ENCODE results near the gene CELF4.

CELF4 gene

DNA sequence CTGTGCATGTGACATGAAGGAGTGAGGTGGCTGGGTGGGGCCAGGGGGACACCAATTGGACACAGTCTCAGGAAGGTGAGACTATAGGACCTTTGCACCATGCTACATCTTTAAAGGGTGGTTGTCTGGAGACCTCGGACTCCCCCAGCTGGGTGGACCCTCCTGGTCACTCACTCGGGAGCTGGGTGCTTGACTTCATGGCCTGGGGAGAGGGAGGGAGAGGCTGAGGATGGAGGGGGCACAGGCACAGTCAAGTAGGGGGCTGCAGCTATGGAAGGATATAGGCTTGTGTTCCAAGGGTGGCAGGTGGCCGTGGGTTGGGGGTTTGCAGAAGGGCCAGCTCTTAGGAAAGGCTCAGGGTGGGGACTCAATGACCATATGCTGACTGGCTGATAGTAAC is 7.1 kb upstream of the CELF4 start:
- DNase-seq = no peak

DNA sequence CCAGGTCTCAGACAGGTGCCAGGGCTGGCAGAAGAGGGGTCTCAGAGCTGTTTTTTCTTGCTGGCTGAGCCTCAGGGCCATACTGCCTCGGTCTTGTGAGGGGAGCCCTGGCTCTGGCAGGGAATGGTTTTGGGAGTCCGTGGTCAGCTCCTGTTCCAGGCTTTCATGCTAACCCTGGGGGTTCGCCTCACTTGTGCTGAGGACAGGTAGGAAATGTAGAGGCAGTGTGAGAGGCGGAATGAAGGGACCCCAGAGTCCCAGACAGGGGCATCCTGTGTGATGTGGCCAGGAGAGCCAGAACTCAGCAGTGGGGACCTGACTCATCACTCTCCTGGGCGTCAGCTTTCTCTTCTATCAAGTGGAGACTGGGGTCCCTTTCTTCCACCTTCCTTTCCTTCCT is 5.7 kb upstream of the CELF4 start:
- DNase-seq = no peak

DNA sequence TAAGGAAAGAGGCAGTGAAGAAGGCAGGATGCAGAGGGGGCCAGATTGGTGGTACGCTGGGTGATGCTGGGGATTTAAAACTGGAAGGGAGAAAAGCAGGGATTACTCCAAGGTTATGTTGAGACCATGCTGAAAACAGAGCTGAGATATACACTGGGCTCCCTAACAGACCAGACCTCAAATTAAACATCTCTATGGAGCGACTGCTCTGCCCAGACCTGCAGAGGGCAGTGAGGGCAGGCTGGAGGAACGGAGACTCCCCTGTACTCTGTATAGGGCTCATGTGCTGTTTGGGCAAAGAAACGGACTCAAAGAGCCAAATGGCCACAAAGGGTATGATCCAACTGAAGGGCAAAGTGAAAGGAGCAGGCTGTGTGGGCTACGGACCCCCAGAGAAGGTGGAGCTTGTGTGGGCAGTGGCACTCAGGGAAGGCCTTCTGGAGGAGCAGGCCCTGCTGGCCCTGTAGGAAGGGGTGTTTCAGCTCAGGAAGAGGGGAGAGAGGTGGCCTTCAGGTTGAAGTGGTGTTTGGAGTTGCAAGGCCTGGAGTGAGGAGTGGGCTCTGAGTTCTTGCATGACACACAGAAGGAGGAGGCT is 4.8 kb upstream of the CELF4 start:
- no peak for DNase-seq

DNA sequence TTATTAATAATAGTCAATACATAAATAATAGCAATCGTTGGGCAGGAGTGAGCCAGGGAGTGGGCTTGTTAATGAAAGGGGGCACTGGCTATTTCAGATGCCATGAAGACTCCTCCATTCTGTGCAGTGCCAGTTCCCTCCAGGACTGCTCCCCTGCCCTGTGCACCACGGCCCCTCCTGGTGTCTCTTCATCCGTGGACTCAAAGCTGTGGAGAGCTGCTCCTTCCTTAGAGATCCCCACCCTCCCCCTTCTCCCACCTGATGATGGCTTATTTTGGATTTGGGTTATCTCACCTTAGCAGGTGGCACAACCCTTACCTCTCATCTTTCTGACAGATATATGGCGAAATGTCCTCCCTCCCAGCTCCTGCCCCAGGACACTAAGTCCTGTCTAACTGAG is 3.1 kb upstream of the CELF4 start:
- no peak for DNase-seq

DNA sequence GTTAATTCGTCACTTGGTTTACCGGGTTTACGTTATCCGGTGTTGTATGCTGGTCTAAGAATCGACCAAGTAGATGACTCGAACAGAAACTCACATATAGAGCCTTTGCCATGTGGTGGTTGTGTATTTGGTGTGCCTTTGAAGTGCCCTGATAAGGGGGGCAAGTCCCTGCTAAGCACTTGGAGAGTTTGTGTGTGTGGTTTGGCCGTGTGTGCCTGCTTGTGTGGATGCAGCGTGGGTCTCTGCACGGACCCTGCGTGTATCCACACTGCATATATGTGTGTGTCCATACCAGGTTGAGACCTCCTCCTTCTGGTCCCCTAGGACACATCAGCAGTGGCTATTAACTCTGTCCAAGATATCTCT is 2.4 kb upstream of the CELF4 start:
- DNase-seq = no peak

DNA sequence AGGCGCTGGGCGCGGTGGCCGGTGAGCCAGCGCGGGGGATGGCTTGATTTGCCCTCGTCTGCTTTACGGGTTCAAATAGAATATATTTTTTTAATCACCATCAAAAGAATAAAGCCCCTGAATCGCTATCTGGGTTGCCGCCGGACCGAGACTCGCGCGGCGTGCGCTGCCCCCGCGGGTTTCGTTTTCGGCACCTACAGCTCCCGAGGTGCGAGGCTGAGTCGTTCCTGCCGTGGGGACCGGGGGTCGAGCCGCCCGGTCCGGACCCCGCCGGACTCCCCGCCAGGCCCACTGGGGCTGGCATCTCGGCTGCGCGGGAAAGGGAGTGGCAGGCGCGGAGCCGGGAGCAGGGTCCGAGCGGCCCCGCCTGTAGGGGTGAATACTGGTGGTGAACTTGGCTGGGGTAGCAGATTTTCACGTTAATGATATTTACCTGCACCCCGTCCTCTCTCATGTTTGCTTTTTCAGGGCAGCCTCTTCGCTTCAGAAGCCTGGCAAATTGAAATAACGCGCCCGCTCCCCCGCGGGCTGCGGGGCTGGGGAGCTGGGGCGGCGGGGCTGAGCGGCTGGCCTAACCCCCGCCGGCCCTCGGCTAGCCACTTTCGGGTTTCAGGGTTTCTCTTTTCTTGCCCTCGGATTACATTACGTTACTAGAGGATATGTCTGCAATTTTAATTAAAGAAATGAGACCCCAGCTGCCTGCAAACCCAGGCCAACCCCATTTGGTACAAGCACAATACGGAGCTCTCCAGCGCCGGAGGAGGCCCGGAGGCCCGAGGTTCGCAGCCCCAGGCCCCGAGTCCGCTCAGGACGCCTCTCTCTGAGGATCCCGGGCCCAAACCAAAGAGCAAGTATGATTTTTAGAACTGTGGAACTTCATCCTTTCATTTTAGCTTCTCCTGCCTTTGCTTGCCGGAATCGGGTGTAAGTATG is 1.7 kb upstream of the CELF4 start:
- no peak for DNase-seq

DNA sequence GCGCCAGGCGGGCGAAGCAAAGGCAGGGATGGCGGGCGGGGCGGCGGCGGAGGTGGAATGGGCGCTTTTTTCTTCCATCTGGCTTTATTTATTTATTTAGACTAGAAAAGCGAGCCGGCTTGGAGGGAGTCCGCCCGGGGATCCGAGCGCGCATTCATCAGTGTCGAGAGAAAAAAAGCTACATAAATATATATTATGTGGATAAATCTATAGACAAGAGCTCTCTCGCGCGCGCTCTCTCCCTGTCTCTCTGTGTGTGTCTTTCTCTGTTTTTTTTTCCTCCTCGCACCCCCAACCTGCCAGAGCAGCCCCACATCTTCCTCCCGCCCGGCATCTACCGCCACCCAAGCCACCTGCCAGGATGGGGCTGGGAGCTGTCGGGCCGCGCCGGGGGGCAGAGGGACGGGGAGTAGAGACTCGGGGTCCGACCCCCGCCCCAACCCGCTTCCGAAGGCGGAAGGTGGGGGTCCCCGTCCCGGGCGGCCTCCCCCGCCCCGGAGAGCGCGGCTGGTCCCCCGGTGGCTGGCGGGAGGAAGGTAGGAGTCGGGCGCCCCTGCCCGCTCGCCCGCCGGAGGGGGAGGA is 972 bp upstream of the CELF4 start:
- no peak for DNase-seq

DNA sequence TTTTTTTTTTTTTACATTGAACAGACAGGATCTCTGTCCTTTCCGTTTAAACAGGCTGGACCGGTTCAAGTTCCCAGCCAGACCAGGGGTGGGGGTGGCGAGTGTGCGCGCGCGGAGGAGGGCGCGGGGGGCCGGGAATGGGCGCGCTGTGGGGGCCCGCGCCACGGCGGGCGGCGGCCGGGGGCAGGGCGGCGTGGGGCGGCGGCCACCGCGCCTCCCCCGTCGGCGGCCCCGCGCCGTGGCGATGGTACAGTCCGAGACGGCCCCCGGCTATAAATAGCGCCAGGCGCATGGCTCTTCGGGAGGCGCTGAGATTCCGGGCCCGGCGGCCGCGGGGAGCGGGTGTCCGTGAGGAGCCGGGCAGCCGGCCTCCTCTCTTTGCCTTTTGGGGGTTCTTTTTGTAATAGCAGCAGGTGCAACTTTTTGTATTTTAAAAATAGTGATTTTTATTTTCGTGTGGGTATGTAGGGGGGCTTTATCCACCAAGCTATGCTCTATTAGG is 430 bp upstream of the CELF4 start:
- DNase-seq = no peak

DNA sequence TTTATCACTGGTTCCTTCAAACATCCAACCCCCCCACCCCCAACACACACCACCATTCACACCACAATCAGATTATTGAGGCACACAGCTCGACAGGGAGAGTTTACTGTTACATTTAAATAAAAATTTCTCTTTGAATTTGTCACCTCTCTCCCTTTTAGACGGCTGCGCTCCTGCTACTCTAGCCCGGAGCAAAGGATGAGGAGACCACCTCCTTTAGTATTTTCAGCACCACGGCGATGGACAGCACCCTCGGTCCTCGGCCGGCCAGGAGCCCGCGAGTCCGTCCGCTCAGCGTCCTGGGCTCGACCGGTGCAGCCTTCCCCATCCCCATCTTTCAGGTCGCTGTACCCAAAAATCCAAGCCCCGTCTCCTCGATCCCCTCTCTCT is 892 bp downstream of the CELF4 start:
- DNase-seq = no peak

DNA sequence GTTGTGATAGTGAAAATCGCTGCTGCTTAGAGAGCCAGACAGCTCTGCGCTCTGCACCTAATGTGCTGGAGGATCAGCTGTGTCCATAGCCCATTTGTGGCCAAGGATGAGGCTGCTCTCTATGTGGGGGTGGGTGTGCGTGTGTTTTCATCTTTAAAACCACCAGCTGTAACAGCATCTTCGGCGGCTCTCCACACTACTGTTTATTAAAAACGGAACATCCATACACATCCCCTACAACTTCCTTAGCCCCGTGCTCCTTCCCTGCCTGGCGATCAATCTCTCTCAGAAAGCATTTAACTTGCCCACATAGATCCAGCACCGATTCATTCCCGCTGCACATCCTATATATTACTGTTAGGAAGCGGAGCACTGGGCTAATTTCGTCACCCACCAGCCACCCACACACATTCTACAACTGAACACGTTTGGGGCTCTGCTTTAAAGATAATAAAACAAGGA is 1.6 kb downstream of the CELF4 start:
- no peak for DNase-seq

DNA sequence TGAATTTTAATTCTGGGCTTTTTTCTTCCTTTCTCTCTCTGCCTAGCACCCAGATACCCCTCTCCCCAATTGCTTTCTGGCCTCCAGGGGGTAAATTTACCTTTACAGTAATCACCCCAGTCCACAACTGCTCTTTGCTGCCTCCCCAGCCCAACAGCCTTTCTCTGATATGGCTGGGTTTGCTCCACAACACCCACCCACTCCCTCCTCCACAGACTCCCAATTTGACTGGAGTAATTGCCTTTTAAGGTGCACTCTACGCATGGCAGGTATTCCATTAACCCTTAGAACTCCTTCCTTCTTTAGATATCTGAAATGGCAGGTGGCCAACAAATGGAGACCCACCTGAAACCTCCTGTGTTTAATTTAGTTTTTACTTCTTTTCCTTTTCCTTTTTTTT is 3.6 kb downstream of the CELF4 start:
- no peak for DNase-seq

DNA sequence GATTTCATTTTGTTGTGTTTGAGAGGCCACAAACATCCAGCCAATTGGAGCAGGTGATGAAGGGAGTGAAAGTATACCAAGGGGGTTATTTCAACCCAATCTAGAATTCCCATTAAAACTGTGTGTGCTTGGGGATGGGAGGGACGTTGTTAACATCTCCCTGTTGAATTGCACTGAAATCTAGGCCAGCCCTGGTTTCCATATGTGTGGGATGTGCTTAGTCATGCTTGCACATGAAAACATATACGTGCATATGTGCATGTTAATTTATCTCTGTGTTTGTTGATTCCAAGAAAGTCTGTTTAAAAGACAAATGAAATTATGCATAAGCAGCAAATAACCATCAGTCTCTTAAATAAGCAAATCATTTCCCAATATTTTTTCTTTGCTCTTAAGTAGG is 5.6 kb downstream of the CELF4 start:
- DNase-seq = no peak

DNA sequence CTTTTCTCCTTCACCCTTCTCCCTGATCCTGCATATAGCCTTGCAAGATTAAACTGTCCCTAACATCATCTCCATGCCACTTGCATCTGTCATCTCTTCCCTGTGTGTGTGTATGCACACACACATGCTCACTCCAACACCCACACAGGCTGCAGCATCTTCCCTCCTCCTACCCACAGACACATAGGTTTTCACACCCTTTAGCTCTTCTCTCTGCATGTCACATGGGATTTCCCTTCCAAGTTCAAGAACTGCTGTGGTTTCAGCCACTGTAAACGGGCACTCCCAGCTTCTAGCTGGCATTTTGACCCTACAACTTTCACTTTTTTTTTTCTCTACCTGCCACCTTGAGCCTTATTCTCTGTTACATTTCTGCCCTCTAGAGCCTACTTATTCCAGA is 6.4 kb downstream of the CELF4 start:
- no peak for DNase-seq

DNA sequence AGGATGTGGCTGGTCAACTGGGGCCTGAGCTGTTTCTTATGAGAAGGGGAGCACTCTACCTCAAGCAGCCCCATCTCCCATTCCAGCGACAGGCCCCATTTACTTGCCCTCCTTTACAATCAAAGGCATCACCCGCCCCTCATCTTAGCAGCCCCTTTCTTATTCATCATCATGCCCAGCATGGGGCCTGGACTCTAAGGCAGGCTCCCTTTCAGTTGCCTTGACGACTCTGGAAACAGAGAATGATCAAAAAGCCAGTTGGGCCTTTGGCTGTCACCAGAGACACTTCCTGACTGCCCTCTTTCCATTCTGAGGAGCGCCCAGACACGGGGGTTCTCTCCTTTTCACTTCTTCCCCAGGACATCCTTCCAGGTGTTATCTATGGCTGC is 11.2 kb downstream of the CELF4 start:
- DNase-seq = no peak

DNA sequence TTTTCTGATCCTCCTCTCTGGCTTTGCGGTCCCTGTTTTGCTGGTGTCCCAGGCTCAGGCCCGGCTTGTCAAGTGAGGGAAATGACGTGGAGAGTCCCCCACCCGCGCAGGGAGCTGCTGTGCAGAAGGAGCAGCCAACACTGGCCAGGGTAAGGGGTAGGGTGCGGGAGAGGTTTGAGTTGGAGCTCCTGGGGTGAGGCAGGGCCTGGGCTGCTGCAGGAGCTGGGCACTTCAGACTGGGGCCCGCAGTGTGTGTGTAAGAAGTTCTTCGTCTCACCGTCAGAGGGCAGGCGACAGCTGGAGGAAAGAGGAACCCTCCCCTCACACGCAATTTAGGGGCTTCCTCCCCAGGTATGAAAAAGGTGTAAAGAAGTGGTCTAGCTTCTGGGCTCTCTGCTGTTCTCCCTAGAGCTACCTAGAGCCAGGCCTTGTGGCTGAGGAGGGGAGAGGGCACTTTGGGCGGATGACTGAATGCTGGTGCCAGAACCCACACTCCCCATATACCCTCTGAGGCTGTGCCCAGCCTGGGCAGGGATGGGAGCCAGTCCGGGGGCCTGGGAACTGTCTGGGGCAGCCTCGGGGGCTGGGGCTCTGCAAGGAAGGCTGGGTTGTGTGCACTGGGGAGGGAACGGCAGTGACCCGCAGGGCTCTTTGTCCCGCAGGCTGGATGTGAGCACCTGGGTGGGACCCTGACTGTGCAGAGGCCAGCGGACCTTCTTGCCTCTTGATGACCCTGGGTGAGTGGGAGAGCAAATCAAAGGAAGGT is 11.8 kb downstream of the CELF4 start:
- no peak for DNase-seq

DNA sequence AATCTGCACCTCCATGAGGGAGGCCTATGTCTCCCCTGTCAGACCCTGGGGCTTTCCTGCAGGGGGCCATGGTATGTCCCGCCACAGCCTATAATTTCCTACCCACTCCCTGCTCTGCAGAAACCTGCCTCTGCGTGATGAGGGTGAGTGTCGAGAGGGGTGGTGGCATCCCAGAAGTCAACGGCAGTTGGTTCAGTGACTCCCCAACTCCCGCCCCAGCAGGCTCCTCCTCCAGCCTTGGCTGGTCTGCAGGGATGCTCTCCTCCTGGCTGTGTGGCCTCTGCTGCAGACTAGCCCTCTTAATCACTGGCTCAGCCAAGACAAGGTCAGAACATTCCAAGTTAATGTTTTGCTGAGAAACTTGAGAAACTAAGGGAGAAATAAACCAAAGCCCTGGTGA is 13.3 kb downstream of the CELF4 start:
- no peak for DNase-seq

DNA sequence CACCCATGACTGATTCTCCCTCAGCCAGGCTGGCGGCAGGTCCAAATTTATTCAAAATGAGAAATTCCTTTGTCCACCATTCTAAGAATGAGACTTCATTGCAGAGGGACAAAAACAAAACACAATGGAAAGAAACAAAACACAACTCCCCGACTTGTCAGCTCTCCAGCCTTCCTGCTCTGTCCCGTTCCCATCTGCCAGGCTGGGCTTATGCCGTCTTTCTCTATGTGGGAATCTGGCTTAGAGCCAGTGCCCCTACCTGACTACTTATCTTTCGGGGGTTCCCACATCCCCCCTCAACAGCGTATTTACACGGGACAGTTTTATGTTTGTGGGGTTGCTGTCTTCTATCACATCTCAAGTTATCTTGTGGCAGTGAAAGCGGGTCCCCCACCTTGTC is 13.8 kb downstream of the CELF4 start:
- no peak for DNase-seq

DNA sequence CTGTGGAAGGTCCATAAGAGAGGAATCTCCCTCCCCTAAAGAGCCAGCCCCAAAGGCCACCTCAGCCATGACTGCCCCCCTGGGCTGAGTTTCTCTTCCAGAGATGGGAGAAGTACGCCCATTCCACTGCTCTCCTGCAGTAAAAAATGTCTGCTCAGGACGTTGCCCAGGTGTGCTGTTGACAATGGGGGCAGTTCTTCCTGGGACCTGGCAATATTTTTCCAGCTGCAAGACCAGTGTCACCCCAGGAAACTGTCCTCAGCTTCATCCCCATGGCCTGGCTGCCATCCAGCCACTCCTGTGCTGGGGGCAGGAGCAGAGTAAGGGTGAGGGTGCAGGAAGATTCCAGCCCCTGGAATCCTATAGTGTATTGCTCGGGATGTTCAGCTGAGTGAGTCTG is 14.3 kb downstream of the CELF4 start:
- DNase-seq = no peak

DNA sequence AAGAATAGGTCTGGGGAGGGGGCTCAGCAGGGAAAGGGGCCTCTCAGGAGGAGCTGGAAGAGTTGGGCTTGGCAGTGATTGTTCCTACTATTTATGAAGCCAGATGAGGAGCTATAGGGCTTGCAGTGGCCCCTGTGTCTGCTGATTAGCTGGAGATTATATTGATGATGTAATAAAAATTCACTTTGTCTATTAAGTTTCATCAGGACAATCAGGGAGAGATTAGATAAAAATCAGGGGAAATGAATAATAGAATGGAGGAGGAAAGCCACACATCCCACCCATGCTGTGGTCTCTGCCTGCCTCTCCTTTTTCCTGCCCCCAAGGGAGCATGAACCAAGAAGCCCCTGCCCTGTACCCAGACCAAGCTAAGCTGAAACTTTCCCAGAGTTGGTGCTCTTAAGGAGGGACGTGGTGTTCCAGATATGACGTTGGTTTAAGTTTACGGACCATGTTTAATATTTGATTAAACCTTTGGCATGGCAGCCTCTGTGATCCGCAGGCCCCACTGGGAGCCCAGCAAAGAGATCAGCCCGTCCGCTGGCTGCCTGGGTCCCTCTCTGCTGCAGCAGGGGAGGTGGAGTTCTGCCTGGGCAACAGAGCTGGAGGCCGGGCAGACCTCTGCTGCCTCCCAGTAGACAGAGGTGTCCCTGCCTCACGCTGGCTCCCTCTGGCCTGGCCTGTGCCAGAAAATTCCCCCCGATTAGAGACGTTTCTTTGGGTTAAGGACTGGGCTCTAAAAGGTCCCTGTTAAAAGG is 15.3 kb downstream of the CELF4 start:
- no peak for DNase-seq

DNA sequence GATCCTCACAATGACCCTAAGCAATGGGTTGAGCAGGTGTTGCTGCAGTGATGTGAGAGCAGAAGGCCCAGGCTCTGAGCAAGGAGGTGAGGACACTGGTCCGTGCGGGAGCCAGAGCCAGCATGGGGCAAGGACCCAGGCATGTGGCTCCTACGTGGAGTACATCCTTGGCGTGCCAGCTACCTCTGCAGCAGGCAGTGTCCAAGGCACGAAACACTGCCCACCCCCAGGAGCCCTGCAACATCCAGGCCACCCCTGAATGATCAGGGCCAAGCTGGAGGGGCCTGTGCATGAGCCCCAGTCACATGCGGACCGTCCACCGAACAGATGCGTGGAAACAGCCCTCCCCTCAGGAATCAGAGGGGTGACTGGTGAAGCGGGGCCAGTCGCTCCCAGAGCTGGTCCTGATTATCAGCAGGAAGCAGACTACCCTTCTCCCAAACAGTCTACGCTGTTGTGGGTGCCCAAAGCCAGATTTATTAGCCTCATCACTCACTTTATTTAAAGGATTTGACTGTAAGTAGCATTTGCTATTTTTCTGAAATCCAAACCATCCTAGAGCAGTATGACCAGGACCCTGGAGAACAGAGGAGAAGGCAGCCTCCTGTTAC is 16.8 kb downstream of the CELF4 start:
- no peak for DNase-seq

DNA sequence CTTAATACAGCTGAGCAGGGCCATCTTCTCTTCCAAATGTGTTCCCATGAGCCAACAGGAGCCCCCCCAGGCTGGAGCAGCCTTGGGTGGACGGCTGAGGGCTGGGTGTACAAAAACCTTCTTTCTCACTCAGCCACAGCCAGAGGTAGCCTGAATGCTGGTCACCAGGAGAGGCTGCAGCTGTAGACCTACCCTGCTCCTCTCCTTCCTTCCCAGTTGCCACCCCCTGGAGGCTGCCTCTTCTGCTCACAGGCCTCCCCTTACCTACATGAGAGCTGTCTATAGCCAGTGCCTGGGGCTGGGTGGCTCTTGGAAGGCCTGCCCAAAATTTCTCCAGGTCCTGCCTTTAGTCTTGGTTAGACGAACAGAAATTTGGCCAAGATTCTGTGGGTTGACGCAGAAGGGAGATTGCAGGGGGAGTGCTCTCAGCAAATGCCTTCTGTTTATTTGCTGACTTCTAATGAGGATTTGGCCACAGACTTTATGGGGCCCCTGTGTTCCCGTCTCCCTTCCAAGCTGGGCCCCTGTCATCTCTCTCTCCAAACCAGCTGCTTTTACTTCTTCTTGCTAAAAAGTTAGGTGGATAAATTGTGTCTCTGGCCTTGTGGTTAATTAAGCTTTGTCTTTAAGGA is 18.3 kb downstream of the CELF4 start:
- no peak for DNase-seq

DNA sequence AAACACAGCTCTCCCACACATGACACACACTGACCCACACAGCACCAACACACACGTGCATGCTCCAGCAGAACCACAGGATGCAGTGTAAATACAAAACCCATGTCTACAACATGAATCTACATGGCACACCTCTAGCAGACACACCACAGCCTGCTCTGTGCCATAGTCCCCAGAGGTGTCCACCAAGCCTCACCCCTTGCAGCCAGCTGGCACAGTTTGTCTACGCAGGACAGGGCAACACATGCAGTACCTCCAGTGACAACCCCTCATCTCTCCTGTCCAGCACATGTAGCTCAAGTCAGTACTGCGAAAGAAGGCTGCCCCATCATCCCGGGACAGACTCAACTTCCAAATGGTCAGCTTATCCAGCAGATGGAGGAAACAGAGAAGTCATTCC is 18.9 kb downstream of the CELF4 start:
- no peak for DNase-seq

Measured in CD4-positive, alpha-beta T cell treated with Interleukin-17A for 4 hours (primary cell).